HepG2 (cell line): ENCODE data around the gene NNAT. TPM values are rescaled to one million over a fixed set of nuclear protein-coding genes. Genes with fewer than 3 reads are reported as not detected.

Source experiments
- CBX5 ChIP-seq: sonication (generic); formaldehyde crosslinking; IDR thresholded peaks from 2 replicates; pipeline ENCODE4 v1.4.0; 2020; ENCODE audit warnings: missing genetic modification reagents, borderline replicate concordance
- CTCF ChIP-seq: sonication (generic); formaldehyde crosslinking; IDR thresholded peaks from 2 replicates; pipeline ENCODE4 v1.5.0; 2020; ENCODE audit warnings: mild to moderate bottlenecking, missing genetic modification reagents, moderate library complexity
- DMAP1 ChIP-seq: IDR thresholded peaks from 2 replicates; pipeline ENCODE4 v1.6.1; 2016
- JUN ChIP-seq: sonication (generic); formaldehyde crosslinking; IDR thresholded peaks from 2 replicates; pipeline ENCODE4 v1.4.0; 2020; ENCODE audit warnings: mild to moderate bottlenecking, missing genetic modification reagents
- JUND ChIP-seq: sonication (generic); formaldehyde crosslinking; IDR thresholded peaks from 2 replicates; pipeline ENCODE4 v1.8.0; 2022; ENCODE audit warnings: mild to moderate bottlenecking, missing genetic modification reagents
- MIXL1 ChIP-seq: IDR thresholded peaks from 2 replicates; pipeline ENCODE4 v1.6.1; 2016
- NFIC ChIP-seq: IDR thresholded peaks from 2 replicates; pipeline ENCODE4 v1.6.1; 2012; ENCODE audit warnings: mild to moderate bottlenecking, low read length, inconsistent platforms
- NR2C2 ChIP-seq: sonication (generic); formaldehyde crosslinking; IDR thresholded peaks from 2 replicates; pipeline ENCODE4 v1.4.0; 2020; ENCODE audit warnings: missing genetic modification reagents, mild to moderate bottlenecking, moderate library complexity, borderline replicate concordance
- PAX8 ChIP-seq: sonication (generic); formaldehyde crosslinking; IDR thresholded peaks from 2 replicates; pipeline ENCODE4 v1.8.0; 2022; ENCODE audit warnings: mild to moderate bottlenecking, missing genetic modification reagents, borderline replicate concordance
- SATB2 ChIP-seq: sonication (generic); formaldehyde crosslinking; IDR thresholded peaks from 2 replicates; pipeline ENCODE4 v1.5.0; 2020; ENCODE audit warnings: missing genetic modification reagents
- SMARCC2 ChIP-seq: fragments of 450-650 bp; IDR thresholded peaks from 2 replicates; pipeline ENCODE4 v1.6.1; 2017; ENCODE audit warnings: antibody characterized with exemption, mild to moderate bottlenecking
- TBX3 ChIP-seq: fragments of 450-650 bp; IDR thresholded peaks from 2 replicates; pipeline ENCODE4 v1.6.1; 2017; ENCODE audit warnings: antibody characterized with exemption, mild to moderate bottlenecking, inconsistent platforms, borderline replicate concordance
- ZBTB1 ChIP-seq: sonication (generic); formaldehyde crosslinking; IDR thresholded peaks from 2 replicates; pipeline ENCODE4 v1.4.0; 2020; ENCODE audit warnings: missing genetic modification reagents, borderline replicate concordance
- ZNF101 ChIP-seq: sonication (generic); formaldehyde crosslinking; IDR thresholded peaks from 2 replicates; pipeline ENCODE4 v1.4.0; 2020; ENCODE audit warnings: mild to moderate bottlenecking, low read depth, missing genetic modification reagents, borderline replicate concordance
- ZNF382 ChIP-seq: sonication (generic); formaldehyde crosslinking; IDR thresholded peaks from 2 replicates; pipeline ENCODE4 v1.5.0; 2020; ENCODE audit warnings: missing genetic modification reagents, mild to moderate bottlenecking, borderline replicate concordance
- ZNF678 ChIP-seq: sonication (generic); formaldehyde crosslinking; IDR thresholded peaks from 2 replicates; pipeline ENCODE4 v1.4.0; 2020; ENCODE audit warnings: mild to moderate bottlenecking, missing genetic modification reagents
- ZSCAN29 ChIP-seq: sonication (generic); formaldehyde crosslinking; conservative IDR thresholded peaks from 2 replicates; pipeline ENCODE4 v1.4.0; 2020; ENCODE audit warnings: mild to moderate bottlenecking, missing genetic modification reagents
- polyA plus RNA-seq, 8 experiments: library from polyadenylated mRNA; depleted of rRNA in 3 of 8; stranded (reverse) in 7 of 8; unstranded in 1 of 8; fragments of >200 nt; fragmentation: Illumina TruSeq in 4 of 8; extraction: Trizol in 4 of 8; gene quantifications; 2 replicates each; pipeline versions ENCODE4 v1.2.1 to v1.2.3, GENCODE V29; 2011 to 2016; ENCODE audit warnings: low read depth in 4 of 8, missing spikeins in 1 of 8, mixed read lengths in 1 of 8; ENCODE audit not compliant: insufficient read depth in 1 of 8
- total RNA-seq, 5 experiments: library from RNA; depleted of rRNA; stranded (reverse); fragments of >200 nt; fragmentation: Illumina TruSeq; extraction: Trizol; gene quantifications; 2 replicates each; pipeline ENCODE4 v1.2.3, GENCODE V29; 2016; ENCODE audit warnings: low read depth in 1 of 5
- TF ChIP-seq, protein P1 (sequence below): sonication (generic); formaldehyde crosslinking; IDR thresholded peaks from 2 replicates; pipeline ENCODE4 v1.8.0; 2022; ENCODE audit warnings: missing genetic modification reagents, mild to moderate bottlenecking, inconsistent platforms, borderline replicate concordance
- TF ChIP-seq, protein P2 (sequence below): sonication (generic); formaldehyde crosslinking; IDR thresholded peaks from 2 replicates; pipeline ENCODE4 v1.4.0; 2020; ENCODE audit warnings: mild to moderate bottlenecking, missing genetic modification reagents

NNAT gene
- total and polyA plus RNA-seq, 2 of the 13 experiments (the other 11 are each of a cell fraction or from before 2014, with no cell fraction given), result not detected

- TF ChIP-seq DMAP1 (CRISPR knock-in tag) (peak; percentile 27; the same call in 1 of the 2 replicates), SMARCC2 (no peak), JUND (CRISPR knock-in tag) (no peak), ZNF101 (CRISPR knock-in tag) (no peak), MIXL1 (CRISPR knock-in tag) (0 out of 2 replicates have a peak, but pooled peaks have one; percentile 29), CBX5 (CRISPR knock-in tag) (no peak), PAX8 (no peak), SATB2 (CRISPR knock-in tag) (no peak), CTCF (peak; percentile 61), ZBTB1 (CRISPR knock-in tag) (no peak), JUN (CRISPR knock-in tag) (no peak), ZSCAN29 (CRISPR knock-in tag) (0 out of 2 replicates have a peak, but pooled peaks have one; percentile 34), NR2C2 (CRISPR knock-in tag) (peak; percentile 27; the same call in 1 of the 2 replicates), NFIC (no peak), ZNF678 (CRISPR knock-in tag) (no peak), TBX3 (no peak), ZNF382 (CRISPR knock-in tag) (no peak)
- TF ChIP-seq, protein P1, sequence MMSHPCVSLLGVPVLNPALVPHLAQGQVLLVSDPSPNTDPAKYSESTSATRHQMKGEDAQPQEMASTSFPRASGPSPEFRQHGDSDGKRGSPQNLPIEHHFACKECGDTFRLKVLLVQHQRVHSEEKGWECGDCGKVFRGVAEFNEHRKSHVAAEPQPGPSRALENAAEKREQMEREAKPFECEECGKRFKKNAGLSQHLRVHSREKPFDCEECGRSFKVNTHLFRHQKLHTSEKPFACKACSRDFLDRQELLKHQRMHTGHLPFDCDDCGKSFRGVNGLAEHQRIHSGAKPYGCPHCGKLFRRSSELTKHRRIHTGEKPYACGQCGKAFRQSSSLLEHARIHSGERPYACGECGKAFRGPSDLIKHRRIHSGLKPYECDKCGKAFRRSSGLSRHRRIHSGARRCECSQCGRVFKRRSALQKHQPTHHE, result no peak
- TF ChIP-seq, protein P2, sequence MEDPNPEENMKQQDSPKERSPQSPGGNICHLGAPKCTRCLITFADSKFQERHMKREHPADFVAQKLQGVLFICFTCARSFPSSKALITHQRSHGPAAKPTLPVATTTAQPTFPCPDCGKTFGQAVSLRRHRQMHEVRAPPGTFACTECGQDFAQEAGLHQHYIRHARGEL (CRISPR knock-in tag), result 0 out of 2 replicates have a peak, but pooled peaks have one; percentile 4
These were observed 8.3 kb downstream of the NNAT start (continued) for GRCh38 chr20:37529214-37529967.
